ENCODE measurements around the gene MUSK.

MUSK gene

GRCh38 chr9:110700953-110701352 lies 32.4 kb downstream of the MUSK start:
- H3K9ac ChIP-seq (ENCODE audit: low read length), result no peak overlapping the region
- no peaks in the 10 kb centered on the region for H3K9me3 ChIP-seq (ENCODE audit: control insufficient read depth, low read depth, low read length)
- H3K4me3 ChIP-seq (ENCODE audit: low read length), result no peak overlapping the region
- H3K27ac ChIP-seq (ENCODE audit: low read length), result no peak overlapping the region
- H3K36me3 ChIP-seq (ENCODE audit: control insufficient read depth, low read depth, low read length), result no peaks in the 10 kb centered on the region
- H3K27me3 ChIP-seq (ENCODE audit: control insufficient read depth, insufficient read depth, low read length), result no peaks in the 10 kb centered on the region
- H3K4me1 ChIP-seq (ENCODE audit: control insufficient read depth, low read depth, low read length), result no peaks in the 10 kb centered on the region

GRCh38 chr9:110703669-110704068 lies 35.1 kb downstream of the MUSK start:
- Histone ChIP-seq H3K9me3 (ENCODE audit: control insufficient read depth, low read depth, low read length) (no peaks in the 10 kb centered on the region), H3K9ac (ENCODE audit: low read length) (no peak overlapping the region), H3K27me3 (ENCODE audit: control insufficient read depth, insufficient read depth, low read length) (no peaks in the 10 kb centered on the region), H3K27ac (ENCODE audit: low read length) (no peak overlapping the region), H3K36me3 (ENCODE audit: control insufficient read depth, low read depth, low read length) (no peaks in the 10 kb centered on the region), H3K4me3 (ENCODE audit: low read length) (no peak overlapping the region), H3K4me1 (ENCODE audit: control insufficient read depth, low read depth, low read length) (no peaks in the 10 kb centered on the region)

- Histone ChIP-seq H3K9ac (ENCODE audit: low read length) (no peak overlapping the region), H3K36me3 (ENCODE audit: control insufficient read depth, low read depth, low read length) (no peaks in the 10 kb centered on the region), H3K27me3 (ENCODE audit: control insufficient read depth, insufficient read depth, low read length) (no peaks in the 10 kb centered on the region), H3K4me3 (ENCODE audit: low read length) (no peak overlapping the region), H3K9me3 (ENCODE audit: control insufficient read depth, low read depth, low read length) (no peaks in the 10 kb centered on the region), H3K4me1 (ENCODE audit: control insufficient read depth, low read depth, low read length) (no peaks in the 10 kb centered on the region), H3K27ac (ENCODE audit: low read length) (no peak overlapping the region)
Measured at GRCh38 chr9:110707419-110707818, 38.8 kb downstream of the MUSK start.

GRCh38 chr9:110710420-110710819 lies 41.8 kb downstream of the MUSK start:
- H3K27me3 ChIP-seq (ENCODE audit: control insufficient read depth, insufficient read depth, low read length), result no peaks in the 10 kb centered on the region
- no peaks in the 10 kb centered on the region for H3K36me3 ChIP-seq (ENCODE audit: control insufficient read depth, low read depth, low read length)
- H3K4me1 ChIP-seq (ENCODE audit: control insufficient read depth, low read depth, low read length), result peaks cover 9% of the 10 kb centered on the region
- no peak overlapping the region for H3K4me3 ChIP-seq (ENCODE audit: low read length)
- no peaks in the 10 kb centered on the region for H3K9me3 ChIP-seq (ENCODE audit: control insufficient read depth, low read depth, low read length)
- no peak overlapping the region for H3K27ac ChIP-seq (ENCODE audit: low read length)
- H3K9ac ChIP-seq (ENCODE audit: low read length), result no peak overlapping the region

GRCh38 chr9:110712955-110713354 lies 44.4 kb downstream of the MUSK start:
- Histone ChIP-seq H3K27ac (ENCODE audit: low read length) (no peak overlapping the region), H3K4me3 (ENCODE audit: low read length) (no peak overlapping the region)

GRCh38 chr9:110714314-110714713 lies 45.7 kb downstream of the MUSK start:
- Histone ChIP-seq H3K27ac (ENCODE audit: low read length) (no peak overlapping the region), H3K4me1 (ENCODE audit: control insufficient read depth, low read depth, low read length) (peaks cover 9% of the 10 kb centered on the region), H3K9ac (ENCODE audit: low read length) (no peak overlapping the region), H3K27me3 (ENCODE audit: control insufficient read depth, insufficient read depth, low read length) (no peaks in the 10 kb centered on the region), H3K36me3 (ENCODE audit: control insufficient read depth, low read depth, low read length) (no peaks in the 10 kb centered on the region), H3K4me3 (ENCODE audit: low read length) (no peak overlapping the region), H3K9me3 (ENCODE audit: control insufficient read depth, low read depth, low read length) (no peaks in the 10 kb centered on the region)

More at GRCh38 chr9:110712955-110713354, 44.4 kb downstream of the MUSK start:
- no peaks in the 10 kb centered on the region for H3K36me3 ChIP-seq (ENCODE audit: control insufficient read depth, low read depth, low read length)
- no peaks in the 10 kb centered on the region for H3K27me3 ChIP-seq (ENCODE audit: control insufficient read depth, insufficient read depth, low read length)
- H3K9me3 ChIP-seq (ENCODE audit: control insufficient read depth, low read depth, low read length), result no peaks in the 10 kb centered on the region
- no peak overlapping the region for H3K9ac ChIP-seq (ENCODE audit: low read length)
- H3K4me1 ChIP-seq (ENCODE audit: control insufficient read depth, low read depth, low read length), result peaks cover 9% of the 10 kb centered on the region

GRCh38 chr9:110728058-110728457 lies 59.5 kb downstream of the MUSK start:
- Histone ChIP-seq H3K36me3 (ENCODE audit: control insufficient read depth, low read depth, low read length) (no peaks in the 10 kb centered on the region), H3K27me3 (ENCODE audit: control insufficient read depth, insufficient read depth, low read length) (no peaks in the 10 kb centered on the region), H3K9ac (ENCODE audit: low read length) (peak overlapping the region; percentile 69), H3K4me1 (ENCODE audit: control insufficient read depth, low read depth, low read length) (peaks cover 30% of the 10 kb centered on the region), H3K4me3 (ENCODE audit: low read length) (peak overlapping the region; percentile 34), H3K27ac (ENCODE audit: low read length) (peak overlapping the region; percentile 95), H3K9me3 (ENCODE audit: control insufficient read depth, low read depth, low read length) (no peaks in the 10 kb centered on the region)

- Histone ChIP-seq H3K27ac (ENCODE audit: low read length) (no peak overlapping the region), H3K27me3 (ENCODE audit: control insufficient read depth, insufficient read depth, low read length) (no peaks in the 10 kb centered on the region), H3K4me3 (ENCODE audit: low read length) (no peak overlapping the region), H3K36me3 (ENCODE audit: control insufficient read depth, low read depth, low read length) (no peaks in the 10 kb centered on the region), H3K9me3 (ENCODE audit: control insufficient read depth, low read depth, low read length) (no peaks in the 10 kb centered on the region), H3K9ac (ENCODE audit: low read length) (no peak overlapping the region), H3K4me1 (ENCODE audit: control insufficient read depth, low read depth, low read length) (peaks cover 37% of the 10 kb centered on the region)
Measured at GRCh38 chr9:110729641-110730040, 61.0 kb downstream of the MUSK start.

- Histone ChIP-seq H3K4me3 (ENCODE audit: low read length) (no peak overlapping the region), H3K36me3 (ENCODE audit: control insufficient read depth, low read depth, low read length) (no peaks in the 10 kb centered on the region), H3K4me1 (ENCODE audit: control insufficient read depth, low read depth, low read length) (peaks cover 37% of the 10 kb centered on the region), H3K9ac (ENCODE audit: low read length) (no peak overlapping the region), H3K27ac (ENCODE audit: low read length) (no peak overlapping the region), H3K9me3 (ENCODE audit: control insufficient read depth, low read depth, low read length) (no peaks in the 10 kb centered on the region), H3K27me3 (ENCODE audit: control insufficient read depth, insufficient read depth, low read length) (no peaks in the 10 kb centered on the region)
Measured at GRCh38 chr9:110731437-110732028, 62.9 kb downstream of the MUSK start.

GRCh38 chr9:110738982-110739381 lies 70.4 kb downstream of the MUSK start:
- Histone ChIP-seq H3K27ac (ENCODE audit: low read length) (no peak overlapping the region), H3K9me3 (ENCODE audit: control insufficient read depth, low read depth, low read length) (no peaks in the 10 kb centered on the region), H3K4me1 (ENCODE audit: control insufficient read depth, low read depth, low read length) (peaks cover 10% of the 10 kb centered on the region), H3K4me3 (ENCODE audit: low read length) (no peak overlapping the region), H3K9ac (ENCODE audit: low read length) (no peak overlapping the region), H3K36me3 (ENCODE audit: control insufficient read depth, low read depth, low read length) (no peaks in the 10 kb centered on the region), H3K27me3 (ENCODE audit: control insufficient read depth, insufficient read depth, low read length) (no peaks in the 10 kb centered on the region)

- H3K4me1 ChIP-seq (ENCODE audit: control insufficient read depth, low read depth, low read length), result peaks cover 7% of the 10 kb centered on the region
- H3K9me3 ChIP-seq (ENCODE audit: control insufficient read depth, low read depth, low read length), result no peaks in the 10 kb centered on the region
- no peak overlapping the region for H3K27ac ChIP-seq (ENCODE audit: low read length)
- H3K27me3 ChIP-seq (ENCODE audit: control insufficient read depth, insufficient read depth, low read length), result no peaks in the 10 kb centered on the region
- no peak overlapping the region for H3K9ac ChIP-seq (ENCODE audit: low read length)
- no peak overlapping the region for H3K4me3 ChIP-seq (ENCODE audit: low read length)
- no peaks in the 10 kb centered on the region for H3K36me3 ChIP-seq (ENCODE audit: control insufficient read depth, low read depth, low read length)
Measured at GRCh38 chr9:110742741-110743371, 74.3 kb downstream of the MUSK start.

GRCh38 chr9:110744715-110745384 lies 76.3 kb downstream of the MUSK start:
- no peak overlapping the region for H3K4me3 ChIP-seq (ENCODE audit: low read length)

More at GRCh38 chr9:110744715-110745384, 76.3 kb downstream of the MUSK start:
- H3K27ac ChIP-seq (ENCODE audit: low read length), result no peak overlapping the region
- no peaks in the 10 kb centered on the region for H3K9me3 ChIP-seq (ENCODE audit: control insufficient read depth, low read depth, low read length)
- no peak overlapping the region for H3K9ac ChIP-seq (ENCODE audit: low read length)
- peaks cover 7% of the 10 kb centered on the region for H3K4me1 ChIP-seq (ENCODE audit: control insufficient read depth, low read depth, low read length)
- no peaks in the 10 kb centered on the region for H3K27me3 ChIP-seq (ENCODE audit: control insufficient read depth, insufficient read depth, low read length)
- H3K36me3 ChIP-seq (ENCODE audit: control insufficient read depth, low read depth, low read length), result no peaks in the 10 kb centered on the region
